CD14-positive monocyte (primary cell): Measurements from ENCODE around the gene GLG1. TPM values are rescaled to one million over a fixed set of nuclear protein-coding genes. Genes with fewer than 3 reads are reported as not detected.

Source experiments
- DNase-seq, 3 donors: peaks; one replicate each; pipeline ENCODE4 v3.0.0-alpha.2; 2011 to 2022
- H2AFZ ChIP-seq: 2 replicates; pipeline ENCODE4 v1.6.0; 2012; ENCODE audit warnings: mild to moderate bottlenecking, low read depth, low read length, inconsistent platforms; ENCODE audit not compliant: insufficient read depth, poor library complexity, severe bottlenecking
- H3K27ac ChIP-seq, 2 donors: 1 replicate in 1 of 2; 2 replicates in 1 of 2; pipeline ENCODE4 v1.5.1; 2012 to 2013; ENCODE audit warnings: low read length in 2 of 2, control low read depth in 1 of 2, inconsistent platforms in 1 of 2, low read depth in 1 of 2, mild to moderate bottlenecking in 1 of 2
- H3K27me3 ChIP-seq, 2 donors: one replicate each; pipeline versions ENCODE4 v1.6.0 to v1.6.1; 2011 to 2013; ENCODE audit warnings: low read length in 2 of 2; ENCODE audit not compliant: control insufficient read depth in 2 of 2, insufficient read depth in 2 of 2
- H3K36me3 ChIP-seq, 2 donors: replicated peaks in 1 of 2; 1 replicate in 1 of 2; 2 replicates in 1 of 2; pipeline versions ENCODE4 v1.5.1 to v1.6.1; 2012 to 2013; ENCODE audit warnings: low read length in 2 of 2, control low read depth in 1 of 2, inconsistent platforms in 1 of 2, mild to moderate bottlenecking in 1 of 2; ENCODE audit not compliant: insufficient read depth in 2 of 2, control insufficient read depth in 1 of 2
- H3K4me1 ChIP-seq, 2 donors: 1 replicate in 1 of 2; 2 replicates in 1 of 2; pipeline versions ENCODE4 v1.5.1 to v1.6.1; 2012 to 2013; ENCODE audit warnings: low read length in 2 of 2, control low read depth in 1 of 2, inconsistent platforms in 1 of 2, mild to moderate bottlenecking in 1 of 2, moderate library complexity in 1 of 2; ENCODE audit not compliant: insufficient read depth in 2 of 2, control insufficient read depth in 1 of 2
- H3K4me2 ChIP-seq: replicated peaks from 2 replicates; pipeline ENCODE3; 2012; ENCODE audit warnings: low read length, moderate library complexity, mild to moderate bottlenecking; ENCODE audit not compliant: poor library complexity, severe bottlenecking; ENCODE audit errors: extremely low read depth
- H3K4me3 ChIP-seq, 3 experiments: fragments of 200-600 bp in 1 of 3; sonication (generic) in 1 of 3; replicated peaks in 1 of 3; 1 replicate in 2 of 3; 2 replicates in 1 of 3; pipeline ENCODE4 v1.5.1; 2011 to 2013; ENCODE audit warnings: low read length in 3 of 3, mild to moderate bottlenecking in 3 of 3, control low read depth in 2 of 3, low read depth in 2 of 3, inconsistent platforms in 1 of 3, moderate library complexity in 1 of 3
- H3K79me2 ChIP-seq: 2 replicates; pipeline ENCODE4 v1.6.0; 2012; ENCODE audit warnings: mild to moderate bottlenecking, control low read depth, inconsistent platforms, low read length, moderate library complexity; ENCODE audit not compliant: insufficient read depth
- H3K9ac ChIP-seq: 2 replicates; pipeline ENCODE4 v1.6.0; 2017; ENCODE audit warnings: low read length, mild to moderate bottlenecking; ENCODE audit not compliant: insufficient read depth, poor library complexity, severe bottlenecking
- H3K9me3 ChIP-seq, 2 donors: replicated peaks in 1 of 2; 1 replicate in 1 of 2; 2 replicates in 1 of 2; pipeline versions ENCODE4 v1.5.1 to v1.6.1; 2012 to 2013; ENCODE audit warnings: low read length in 2 of 2, control low read depth in 1 of 2; ENCODE audit not compliant: control insufficient read depth in 1 of 2, insufficient read depth in 1 of 2
- H4K20me1 ChIP-seq: 2 replicates; pipeline ENCODE4 v1.6.0; 2012; ENCODE audit warnings: mild to moderate bottlenecking, low read length, control low read depth, moderate library complexity; ENCODE audit not compliant: insufficient read depth
- H3K27ac Mint-ChIP-seq, 7 donors: one replicate each; pipeline ENCODE4 v1.8.0; 2020; ENCODE audit warnings: mild to moderate bottlenecking in 7 of 7, mixed read lengths in 7 of 7, moderate library complexity in 6 of 7, inconsistent platforms in 2 of 7
- H3K27me3 Mint-ChIP-seq, 3 donors: one replicate each; pipeline ENCODE4 v1.8.0; 2021 to 2022; ENCODE audit warnings: low read depth in 3 of 3, mild to moderate bottlenecking in 3 of 3, mixed read lengths in 3 of 3, moderate library complexity in 3 of 3, inconsistent platforms in 1 of 3
- H3K36me3 Mint-ChIP-seq, 2 donors: one replicate each; pipeline ENCODE4 v1.8.0; 2020; ENCODE audit warnings: mixed read lengths in 2 of 2, inconsistent platforms in 1 of 2, mild to moderate bottlenecking in 1 of 2
- H3K4me1 Mint-ChIP-seq: one replicate; pipeline ENCODE4 v1.8.0; 2020; ENCODE audit warnings: mild to moderate bottlenecking, mixed read lengths
- H3K4me3 Mint-ChIP-seq, 2 donors: one replicate each; pipeline ENCODE4 v1.8.0; 2020; ENCODE audit warnings: mild to moderate bottlenecking in 2 of 2, mixed read lengths in 2 of 2, moderate library complexity in 1 of 2
- H3K9me3 Mint-ChIP-seq, 7 donors: one replicate each; pipeline ENCODE4 v1.8.0; 2020 to 2022; ENCODE audit warnings: mixed read lengths in 7 of 7, mild to moderate bottlenecking in 6 of 7, moderate library complexity in 6 of 7, inconsistent platforms in 2 of 7
- WGBS: methylation state at CpG from one replicate; pipeline ENCODE4 v1.1.5; 2013; ENCODE audit warnings: missing lambda C conversion rate; ENCODE audit not compliant: insufficient coverage; 5-methylcytosine and 5-hydroxymethylcytosine counted together
- intact Hi-C, 2 donors: fragments of 100-400 bp; cut with micrococcal nuclease; formaldehyde crosslinking; loops; one replicate each; pipeline versions ENCODE4 v1.15.0 to v1.15.1; 2023
- polyA plus RNA-seq, 3 donors: library from polyadenylated mRNA; depleted of rRNA in 1 of 3; unstranded in 2 of 3; stranded (reverse) in 1 of 3; fragments of 300-500 nt in 2 of 3; fragments of >200 nt in 1 of 3; fragmentation: Illumina TruSeq in 2 of 3; gene quantifications; 1 replicate in 2 of 3; 2 replicates in 1 of 3; pipeline ENCODE4 v1.2.3, GENCODE V29; 2012 to 2021
- TF ChIP-seq, protein P1 (sequence below): fragments of 200-600 bp; IDR thresholded peaks from one replicate; pipeline ENCODE4 v1.8.0; 2022; ENCODE audit warnings: antibody characterized with exemption, mild to moderate bottlenecking

GLG1 gene
- polyA plus RNA-seq, 3 donors: 40.3 to 69.1 (median 51.1) TPM

DNA sequence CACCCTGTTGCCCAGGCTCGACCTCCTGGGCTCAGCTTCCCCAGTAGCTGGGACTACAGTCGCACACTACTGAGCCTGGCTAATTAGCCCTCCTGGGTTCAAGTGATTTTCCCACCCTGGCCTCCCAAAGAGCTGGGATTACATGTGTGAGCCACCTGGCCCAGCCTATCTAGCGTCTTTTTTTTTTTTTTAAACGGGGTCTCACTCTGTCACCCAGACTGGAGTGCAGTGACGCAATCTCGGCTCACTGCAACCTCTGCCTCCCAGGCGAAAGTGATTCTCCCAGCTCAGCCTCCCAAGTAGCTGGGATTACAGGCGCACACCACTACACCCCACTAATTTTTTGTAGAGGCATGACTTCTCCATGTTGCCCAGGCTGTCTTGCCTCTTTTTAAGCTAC, 33.3 kb downstream of the GLG1 start:
- H3K9me3 Mint-ChIP-seq: no peaks in the 10 kb centered on the region
- no peaks in the 10 kb centered on the region for H3K27me3 Mint-ChIP-seq
- peaks cover 4 to 9% of the 10 kb centered on the region in 2 donors for H3K36me3 Mint-ChIP-seq
- Histone ChIP-seq H3K4me1 (peaks cover 9 to 21% of the 10 kb centered on the region in 2 donors), H3K27ac (no peak overlapping the region), H3K9me3 (no peaks in the 10 kb centered on the region), H2AFZ (no peak overlapping the region), H3K79me2 (peaks cover 97% of the 10 kb centered on the region), H4K20me1 (peaks cover 98% of the 10 kb centered on the region), H3K27me3 (no peaks in the 10 kb centered on the region), H3K4me3 (no peak overlapping the region), H3K4me2 (no peak overlapping the region), H3K9ac (no peak overlapping the region), H3K36me3 (no peaks in the 10 kb centered on the region)
- WGBS: 67% methylated on average over 3 of the region's 8 CpGs
- intact Hi-C loops: no loop called here
- peak overlapping the region in 3 of 7 donors; percentile 19 to 63 (median 43) for H3K27ac Mint-ChIP-seq
- H3K4me1 Mint-ChIP-seq: peaks cover 21% of the 10 kb centered on the region
- H3K4me3 Mint-ChIP-seq: no peak overlapping the region
- DNase-seq: no peak
- TF ChIP-seq, protein P1, sequence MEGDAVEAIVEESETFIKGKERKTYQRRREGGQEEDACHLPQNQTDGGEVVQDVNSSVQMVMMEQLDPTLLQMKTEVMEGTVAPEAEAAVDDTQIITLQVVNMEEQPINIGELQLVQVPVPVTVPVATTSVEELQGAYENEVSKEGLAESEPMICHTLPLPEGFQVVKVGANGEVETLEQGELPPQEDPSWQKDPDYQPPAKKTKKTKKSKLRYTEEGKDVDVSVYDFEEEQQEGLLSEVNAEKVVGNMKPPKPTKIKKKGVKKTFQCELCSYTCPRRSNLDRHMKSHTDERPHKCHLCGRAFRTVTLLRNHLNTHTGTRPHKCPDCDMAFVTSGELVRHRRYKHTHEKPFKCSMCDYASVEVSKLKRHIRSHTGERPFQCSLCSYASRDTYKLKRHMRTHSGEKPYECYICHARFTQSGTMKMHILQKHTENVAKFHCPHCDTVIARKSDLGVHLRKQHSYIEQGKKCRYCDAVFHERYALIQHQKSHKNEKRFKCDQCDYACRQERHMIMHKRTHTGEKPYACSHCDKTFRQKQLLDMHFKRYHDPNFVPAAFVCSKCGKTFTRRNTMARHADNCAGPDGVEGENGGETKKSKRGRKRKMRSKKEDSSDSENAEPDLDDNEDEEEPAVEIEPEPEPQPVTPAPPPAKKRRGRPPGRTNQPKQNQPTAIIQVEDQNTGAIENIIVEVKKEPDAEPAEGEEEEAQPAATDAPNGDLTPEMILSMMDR: no peak

DNA sequence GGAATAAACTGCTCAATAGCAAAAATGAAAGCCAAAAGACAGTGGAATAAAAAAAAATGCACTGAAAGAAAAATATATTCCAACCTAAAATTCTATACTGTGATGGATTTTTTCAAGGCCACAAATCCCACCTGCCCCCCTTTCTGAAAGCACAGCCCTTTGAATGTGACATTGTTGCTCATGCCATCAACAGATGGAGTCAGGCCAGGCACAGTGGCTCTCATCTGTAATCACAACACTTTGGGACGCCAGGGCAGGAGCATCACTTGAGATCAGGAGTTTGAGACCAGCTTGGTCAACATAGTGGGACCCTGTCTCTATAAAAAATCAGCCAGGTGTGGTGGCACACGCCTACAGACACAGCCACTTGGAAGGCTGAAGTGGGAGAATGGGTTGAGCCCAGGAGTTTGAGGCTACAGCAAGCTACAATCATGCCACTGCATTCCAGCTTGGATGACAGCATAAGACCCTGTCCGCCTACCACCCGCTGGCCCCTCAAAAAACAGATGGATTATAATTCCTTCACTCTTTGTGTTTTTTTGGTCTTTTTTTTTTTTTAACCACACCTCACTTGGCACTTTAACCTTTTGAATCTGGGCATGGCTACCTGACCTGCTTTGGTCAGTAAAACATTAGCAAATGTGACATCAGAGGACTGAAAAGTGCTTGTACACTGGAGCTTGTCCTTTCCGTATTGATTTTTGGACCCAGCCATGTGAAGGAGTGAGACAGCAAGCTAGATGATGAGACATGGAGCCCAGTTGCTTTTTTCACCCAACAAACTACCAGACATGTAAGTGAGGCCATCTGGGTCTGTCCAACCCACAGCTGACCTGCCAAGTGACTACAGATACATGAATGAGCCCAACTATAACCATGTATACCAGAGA, 36.3 kb downstream of the GLG1 start:
- no peaks in the 10 kb centered on the region for H3K9me3 Mint-ChIP-seq
- TF ChIP-seq, protein P1: no peak

More for the DNA sequence above, 36.3 kb downstream of the GLG1 start:
- Histone ChIP-seq H3K4me2 (no peak overlapping the region), H3K9ac (no peak overlapping the region), H3K27ac (no peak overlapping the region), H3K4me3 (no peak overlapping the region), H3K9me3 (no peaks in the 10 kb centered on the region), H3K27me3 (no peaks in the 10 kb centered on the region), H2AFZ (no peak overlapping the region), H3K36me3 (no peaks in the 10 kb centered on the region), H3K4me1 (peaks cover 2 to 12% of the 10 kb centered on the region in 2 donors), H4K20me1 (peaks cover 86% of the 10 kb centered on the region), H3K79me2 (peaks cover 97% of the 10 kb centered on the region)
- H3K27ac Mint-ChIP-seq: peak overlapping the region in 1 of 7 donors; percentile 44
- no peak overlapping the region for H3K4me3 Mint-ChIP-seq
- DNase-seq: no peak
- H3K4me1 Mint-ChIP-seq: peaks cover 22% of the 10 kb centered on the region
- intact Hi-C loops: no loop called here
- WGBS: 96% methylated on average over 4 of the region's 5 CpGs
- peaks cover 7 to 11% of the 10 kb centered on the region in 2 donors for H3K36me3 Mint-ChIP-seq
- no peaks in the 10 kb centered on the region for H3K27me3 Mint-ChIP-seq
